GM18907 (cell line): ENCODE data around the gene IL1RAPL1.

Experiments
- ATAC-seq: cut with Tn5 transposase; IDR thresholded peaks from one replicate; pipeline ENCODE4 v1.9.1; 2021; ENCODE audit warnings: mild to moderate bottlenecking, moderate library complexity; ENCODE audit not compliant: unreplicated experiment

IL1RAPL1 gene

GRCh38 chrX:29851857-29852605, 1264.8 kb downstream of the IL1RAPL1 start:
- no peak for ATAC-seq

GRCh38 chrX:29852767-29853166, 1265.5 kb downstream of the IL1RAPL1 start:
- ATAC-seq = no peak

- ATAC-seq = no peak
These were observed 1271.5 kb downstream of the IL1RAPL1 start for GRCh38 chrX:29858714-29859113.

- ATAC-seq = no peak
These were observed 1275.0 kb downstream of the IL1RAPL1 start for GRCh38 chrX:29862126-29862677.

GRCh38 chrX:29867971-29868370, 1280.7 kb downstream of the IL1RAPL1 start:
- ATAC-seq = no peak

GRCh38 chrX:29869837-29870236, 1282.6 kb downstream of the IL1RAPL1 start:
- ATAC-seq = no peak

GRCh38 chrX:29870608-29871007, 1283.4 kb downstream of the IL1RAPL1 start:
- peak; percentile 59 for ATAC-seq

- no peak for ATAC-seq
These were observed 1285.6 kb downstream of the IL1RAPL1 start for GRCh38 chrX:29872831-29873230.

GRCh38 chrX:29876733-29877132, 1289.5 kb downstream of the IL1RAPL1 start:
- ATAC-seq = no peak

GRCh38 chrX:29880977-29881376, 1293.7 kb downstream of the IL1RAPL1 start:
- ATAC-seq = no peak

- ATAC-seq = no peak
These were observed 1302.8 kb downstream of the IL1RAPL1 start for GRCh38 chrX:29890004-29890403.

- no peak for ATAC-seq
These were observed 1303.5 kb downstream of the IL1RAPL1 start for GRCh38 chrX:29890646-29891200.

- ATAC-seq = no peak
These were observed 1314.8 kb downstream of the IL1RAPL1 start for GRCh38 chrX:29902004-29902403.

- no peak for ATAC-seq
These were observed 1316.1 kb downstream of the IL1RAPL1 start for GRCh38 chrX:29903360-29903759.

- no peak for ATAC-seq
These were observed 1324.4 kb downstream of the IL1RAPL1 start for GRCh38 chrX:29911673-29912072.

- ATAC-seq = no peak
These were observed 1326.4 kb downstream of the IL1RAPL1 start for GRCh38 chrX:29913647-29914046.

- ATAC-seq = no peak
These were observed 1335.4 kb downstream of the IL1RAPL1 start for GRCh38 chrX:29922607-29923006.

- ATAC-seq = no peak
These were observed 1338.8 kb downstream of the IL1RAPL1 start for GRCh38 chrX:29926056-29926455.

- no peak for ATAC-seq
These were observed 1339.4 kb downstream of the IL1RAPL1 start for GRCh38 chrX:29926659-29927058.

- ATAC-seq = no peak
These were observed 1348.2 kb downstream of the IL1RAPL1 start for GRCh38 chrX:29935455-29935854.

- ATAC-seq = no peak
These were observed 1353.5 kb downstream of the IL1RAPL1 start for GRCh38 chrX:29940750-29941149.

GRCh38 chrX:29941287-29941686, 1354.0 kb downstream of the IL1RAPL1 start:
- ATAC-seq = no peak
